HG03139 (cell line): Measurements from ENCODE around the gene KAZN.

Experiments
- ATAC-seq: cut with Tn5 transposase; IDR thresholded peaks from one replicate; pipeline ENCODE4 v1.9.1; 2021; ENCODE audit not compliant: unreplicated experiment

Gene KAZN

GRCh38 chr1:14812189-14812588, 213.7 kb downstream of the KAZN start:
- ATAC-seq, result no peak

GRCh38 chr1:14815175-14815877, 216.8 kb downstream of the KAZN start:
- ATAC-seq, result no peak

GRCh38 chr1:14817223-14818170, 219.0 kb downstream of the KAZN start:
- ATAC-seq, result no peak

GRCh38 chr1:14820295-14821085, 222.0 kb downstream of the KAZN start:
- no peak for ATAC-seq

- ATAC-seq, result no peak
These were observed 224.0 kb downstream of the KAZN start for GRCh38 chr1:14822493-14822892.

GRCh38 chr1:14822996-14823395, 224.5 kb downstream of the KAZN start:
- ATAC-seq, result no peak

- ATAC-seq, result no peak
These were observed 225.9 kb downstream of the KAZN start for GRCh38 chr1:14824314-14824915.

- no peak for ATAC-seq
These were observed 226.9 kb downstream of the KAZN start for GRCh38 chr1:14825396-14825795.

- ATAC-seq, result no peak
These were observed 227.7 kb downstream of the KAZN start for GRCh38 chr1:14826172-14826636.

- no peak for ATAC-seq
These were observed 228.3 kb downstream of the KAZN start for GRCh38 chr1:14826731-14827326.

GRCh38 chr1:14827870-14828269, 229.4 kb downstream of the KAZN start:
- ATAC-seq, result no peak

- no peak for ATAC-seq
These were observed 230.2 kb downstream of the KAZN start for GRCh38 chr1:14828665-14829064.

- ATAC-seq, result no peak
These were observed 237.2 kb downstream of the KAZN start for GRCh38 chr1:14835725-14836124.

- no peak for ATAC-seq
These were observed 238.1 kb downstream of the KAZN start for GRCh38 chr1:14836426-14837140.

- ATAC-seq, result no peak
These were observed 241.9 kb downstream of the KAZN start for GRCh38 chr1:14840374-14840773.

- no peak for ATAC-seq
These were observed 243.0 kb downstream of the KAZN start for GRCh38 chr1:14841456-14841855.

GRCh38 chr1:14841951-14842350, 243.5 kb downstream of the KAZN start:
- no peak for ATAC-seq

GRCh38 chr1:14842361-14842760, 243.9 kb downstream of the KAZN start:
- no peak for ATAC-seq

- ATAC-seq, result no peak
These were observed 244.4 kb downstream of the KAZN start for GRCh38 chr1:14842891-14843290.

GRCh38 chr1:14843525-14843924, 245.0 kb downstream of the KAZN start:
- ATAC-seq, result no peak
